Measurements from ENCODE around the gene PDE4B.

The PDE4B gene

GRCh38 chr1:66226985-66227384, 434.3 kb downstream of the PDE4B start:
- TF ChIP-seq CTCF (IDR thresholded peaks at IDR 0.05; ENCODE audit: low read length, missing control alignments) = no peak
- no peak for DNase-seq (ENCODE audit: low read depth)
- H3K4me3 ChIP-seq (replicated peaks; ENCODE audit: low read depth, low read length) = no peak overlapping the region

- DNase-seq (ENCODE audit: low read depth) = no peak
- H3K4me3 ChIP-seq (replicated peaks; ENCODE audit: low read depth, low read length) = no peak overlapping the region
- TF ChIP-seq CTCF (IDR thresholded peaks at IDR 0.05; ENCODE audit: low read length, missing control alignments) = no peak
Measured at GRCh38 chr1:66227966-66228365, 435.3 kb downstream of the PDE4B start.

GRCh38 chr1:66231217-66231616, 438.5 kb downstream of the PDE4B start:
- peak; percentile 26 for DNase-seq (ENCODE audit: low read depth)
- no peak overlapping the region for H3K4me3 ChIP-seq (replicated peaks; ENCODE audit: low read depth, low read length)
- no peak for TF ChIP-seq CTCF (IDR thresholded peaks at IDR 0.05; ENCODE audit: low read length, missing control alignments)

DNA sequence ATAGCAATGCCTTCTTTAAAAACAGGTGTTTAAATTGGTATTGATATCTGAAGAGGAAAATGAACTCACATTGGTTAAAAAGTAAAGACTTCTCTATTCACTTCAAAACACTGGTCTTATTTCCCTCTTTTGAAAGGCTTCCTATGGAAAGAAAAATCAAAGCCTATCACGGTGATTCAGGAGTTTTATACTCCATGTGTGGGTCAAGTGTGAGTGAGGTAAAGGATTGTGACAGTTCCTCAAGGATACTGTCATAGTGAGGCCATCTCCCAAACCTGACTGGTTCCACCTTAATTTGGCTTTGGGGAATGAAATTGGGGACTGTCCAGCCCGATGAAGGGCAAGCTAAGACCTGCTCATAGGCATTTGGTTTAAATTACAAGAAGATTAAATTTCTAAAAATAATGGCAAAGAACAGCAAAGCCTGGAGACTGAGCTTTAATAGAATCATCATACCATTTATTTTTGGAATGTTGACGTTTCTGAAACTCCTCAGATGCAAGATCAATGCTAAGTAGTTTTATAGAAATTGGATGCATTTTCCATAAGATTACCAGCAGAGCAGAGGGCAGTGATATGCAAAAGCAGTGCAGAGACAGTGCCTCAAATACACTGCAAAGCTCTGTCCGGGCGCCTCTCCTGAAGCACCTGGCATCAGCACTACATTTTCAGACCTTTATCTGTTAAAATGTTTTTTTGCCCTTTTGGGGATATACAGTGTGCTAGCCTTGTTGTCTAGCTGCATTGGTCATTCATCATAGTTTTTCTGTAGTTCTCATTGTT, 439.2 kb downstream of the PDE4B start:
- no peak for DNase-seq (ENCODE audit: low read depth)
- TF ChIP-seq CTCF (IDR thresholded peaks at IDR 0.05; ENCODE audit: low read length, missing control alignments) = no peak
- no peak overlapping the region for H3K4me3 ChIP-seq (replicated peaks; ENCODE audit: low read depth, low read length)

DNA sequence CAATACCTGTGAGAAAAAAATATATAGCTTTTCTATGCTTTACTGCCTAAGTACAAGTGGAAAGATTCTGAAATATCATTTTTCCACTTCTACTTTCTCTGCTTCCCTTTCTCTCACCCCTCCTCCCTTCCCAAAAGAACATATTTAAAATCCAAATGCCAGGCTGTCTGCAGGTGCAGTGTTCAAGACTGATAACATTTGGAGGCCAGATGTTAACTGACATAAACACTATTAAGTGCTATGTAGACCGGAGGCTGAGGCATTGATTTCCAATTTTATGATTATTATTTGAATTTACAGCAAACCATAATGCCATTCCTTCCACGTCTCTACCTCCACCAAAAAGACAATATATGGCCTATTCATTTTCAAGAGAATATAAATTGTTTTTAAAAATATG, 444.3 kb downstream of the PDE4B start:
- no peak for TF ChIP-seq CTCF (IDR thresholded peaks at IDR 0.05; ENCODE audit: low read length, missing control alignments)
- H3K4me3 ChIP-seq (replicated peaks; ENCODE audit: low read depth, low read length) = no peak overlapping the region
- no peak for DNase-seq (ENCODE audit: low read depth)

DNA sequence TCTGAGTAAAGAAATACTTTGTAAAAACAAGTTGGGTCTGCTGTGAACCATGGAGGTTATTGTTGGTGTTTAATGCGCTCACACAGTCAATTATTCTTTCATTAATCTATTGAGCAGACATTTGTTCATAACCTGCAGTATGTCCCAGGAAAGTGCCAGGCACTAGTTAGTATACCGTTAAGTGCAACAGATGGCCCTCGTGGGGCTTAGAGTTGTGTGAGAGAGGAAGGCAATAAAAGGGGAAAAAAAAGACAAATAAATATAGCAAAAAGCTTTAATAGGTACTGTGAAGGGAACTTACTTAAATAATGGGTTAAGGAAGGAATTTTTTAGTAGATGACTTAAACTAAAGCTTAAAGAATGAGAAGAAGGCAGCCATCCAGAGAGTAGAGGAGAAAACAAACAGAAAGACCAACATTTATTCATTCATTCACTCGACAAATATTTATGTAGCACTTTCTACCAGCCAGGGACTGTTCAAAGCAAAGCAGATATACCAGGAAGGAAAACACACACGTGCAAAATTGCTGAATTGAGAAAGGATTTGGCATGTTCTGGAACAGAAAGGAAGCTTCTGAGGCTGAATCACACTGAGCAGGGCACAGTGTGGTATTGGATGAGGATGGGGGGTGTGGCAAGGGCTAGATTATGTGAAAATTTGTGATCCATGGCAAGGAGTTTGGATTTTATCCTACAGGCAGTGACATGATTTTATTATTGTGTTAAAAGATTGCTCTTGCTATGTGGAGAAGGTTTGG, 445.2 kb downstream of the PDE4B start:
- no peak for TF ChIP-seq CTCF (IDR thresholded peaks at IDR 0.05; ENCODE audit: low read length, missing control alignments)
- H3K4me3 ChIP-seq (replicated peaks; ENCODE audit: low read depth, low read length) = no peak overlapping the region

More for the DNA sequence above, 445.2 kb downstream of the PDE4B start:
- no peak for DNase-seq (ENCODE audit: low read depth)

All from fibroblast of pulmonary artery (primary cell).